NCI-H510A (cell line): ENCODE data around the gene ALDH5A1.

Experiments used
- DNase-seq: peaks from one replicate; lab custom pipeline; 2025; lab: John Stamatoyannopoulos, UW

The ALDH5A1 gene

DNA sequence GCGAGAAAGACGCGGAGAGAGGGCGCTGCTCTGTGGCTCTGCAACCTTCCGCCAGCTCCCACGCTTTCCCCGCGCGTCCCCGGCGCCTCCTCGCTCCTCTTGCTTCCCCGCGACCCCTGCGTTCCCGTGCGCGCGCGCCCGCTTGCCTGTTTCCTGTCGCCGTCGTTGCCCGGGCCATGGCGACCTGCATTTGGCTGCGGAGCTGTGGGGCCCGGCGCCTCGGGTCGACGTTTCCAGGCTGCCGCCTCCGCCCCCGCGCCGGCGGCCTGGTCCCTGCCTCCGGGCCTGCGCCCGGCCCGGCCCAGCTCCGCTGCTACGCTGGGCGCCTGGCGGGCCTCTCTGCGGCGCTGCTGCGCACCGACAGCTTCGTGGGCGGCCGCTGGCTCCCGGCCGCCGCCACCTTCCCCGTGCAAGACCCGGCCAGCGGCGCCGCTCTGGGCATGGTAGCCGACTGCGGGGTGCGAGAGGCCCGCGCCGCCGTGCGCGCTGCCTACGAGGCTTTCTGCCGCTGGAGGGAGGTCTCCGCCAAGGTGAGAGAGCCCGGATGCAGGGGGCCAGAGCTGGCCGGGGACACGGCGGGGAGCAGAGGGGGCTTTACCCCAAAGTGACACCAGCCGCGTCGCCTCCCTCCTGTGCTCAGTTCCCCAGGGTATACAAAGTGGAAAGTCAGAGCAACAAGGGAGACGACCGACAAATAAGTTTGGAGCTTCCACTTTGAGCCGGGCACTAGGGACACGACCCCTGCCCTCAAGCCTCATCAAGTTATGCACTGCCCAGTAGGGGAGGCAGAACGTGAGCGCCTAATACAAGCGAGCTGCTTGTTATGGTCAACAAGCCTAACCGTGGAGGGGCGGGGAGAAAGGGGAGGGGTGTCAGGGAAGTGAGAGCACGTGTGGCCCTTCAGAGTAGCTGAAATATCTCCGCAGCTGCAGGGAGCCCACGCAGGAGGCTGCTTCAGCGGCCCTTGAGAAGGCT, at the start of gene ALDH5A1:
Gene ALDH5A1 (plus strand): TSS at position 149 of the 975 bp plus-strand sequence. CDS start 28 bp downstream, at position 177.
- DNase-seq, result peak; percentile 64

DNA sequence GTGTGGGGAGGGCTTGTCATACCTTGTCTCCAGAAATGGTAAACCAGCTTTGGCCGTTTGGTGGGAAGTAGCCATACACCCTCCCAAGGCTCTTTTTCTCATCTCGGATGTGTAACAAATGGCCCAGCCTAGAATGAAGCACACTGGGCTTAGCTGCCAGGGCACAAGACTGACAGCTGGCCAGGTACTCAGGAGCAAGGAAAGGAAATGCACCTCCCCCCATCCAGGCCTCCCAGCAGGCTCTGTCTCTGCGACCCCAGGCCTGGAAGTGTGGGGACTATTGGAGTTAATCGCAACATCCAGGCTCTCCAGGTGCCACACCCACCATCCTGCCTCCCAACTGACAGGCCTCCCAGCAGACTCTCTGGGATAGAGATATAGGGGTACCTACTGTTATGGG, 49.1 kb upstream of the ALDH5A1 start:
- DNase-seq, result no peak

DNA sequence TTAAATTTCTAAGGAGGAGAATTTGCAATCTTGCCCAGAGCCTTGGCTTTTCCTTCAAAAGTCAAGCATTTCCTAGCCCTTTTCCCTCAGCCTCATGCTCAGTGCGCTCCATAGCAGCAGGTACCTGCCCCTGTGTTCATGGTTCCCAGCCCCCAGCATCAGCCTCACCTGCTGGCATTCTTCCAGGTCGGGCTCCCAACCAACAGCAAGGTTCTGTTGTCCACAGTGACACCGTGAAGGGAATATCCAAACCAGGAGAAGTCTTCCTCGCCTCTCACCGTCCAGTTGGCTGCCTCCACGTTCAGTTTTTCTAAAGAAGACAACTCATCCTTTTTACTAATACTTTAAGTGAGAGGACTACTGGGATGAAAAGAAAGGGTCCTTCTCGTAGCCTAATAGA, 48.1 kb upstream of the ALDH5A1 start:
- DNase-seq, result no peak

- no peak for DNase-seq
These were observed 46.4 kb upstream of the ALDH5A1 start for GRCh38 chr6:24448396-24448795.

GRCh38 chr6:24448828-24449525, 45.8 kb upstream of the ALDH5A1 start:
- DNase-seq, result no peak

DNA sequence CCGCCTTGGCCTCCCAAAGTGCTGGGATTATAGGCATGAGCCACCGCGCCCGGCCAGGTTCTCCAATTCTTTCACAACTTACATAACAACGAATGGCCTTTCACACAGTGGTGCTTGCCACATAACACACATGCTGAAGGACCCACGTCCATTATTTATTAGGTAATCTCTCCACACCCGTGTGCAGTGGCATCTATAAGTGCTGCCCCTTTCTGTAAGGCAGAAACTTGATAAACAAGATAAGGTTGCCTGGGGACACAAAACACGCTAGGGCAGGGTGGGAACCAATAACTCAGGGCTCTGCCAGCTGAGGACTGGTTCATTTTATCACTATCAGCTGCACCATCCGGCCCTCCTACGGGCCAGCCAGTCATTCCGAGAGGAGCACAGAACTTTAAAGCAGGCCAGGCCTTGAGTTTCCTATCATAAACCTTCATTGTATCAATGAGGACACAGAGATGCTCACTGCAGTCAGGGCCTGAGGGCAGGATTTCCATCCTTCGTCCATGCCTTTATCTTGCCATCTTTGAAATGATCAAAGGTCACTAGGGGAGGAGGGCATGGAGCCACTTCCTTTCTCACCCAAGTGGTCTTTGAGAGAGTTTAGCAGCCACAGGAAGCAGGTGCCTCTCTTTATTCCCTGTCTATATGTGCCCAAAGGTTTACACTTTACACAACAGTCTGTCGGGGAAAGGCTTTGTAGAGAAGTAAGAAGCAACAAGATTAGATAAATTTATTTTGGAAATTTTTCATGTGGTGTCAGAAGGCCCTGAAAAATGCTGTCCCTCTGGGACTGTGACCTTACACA, 43.0 kb upstream of the ALDH5A1 start:
- DNase-seq, result no peak

- DNase-seq, result no peak
These were observed 40.8 kb upstream of the ALDH5A1 start for GRCh38 chr6:24453921-24454320.

- DNase-seq, result no peak
These were observed 40.3 kb upstream of the ALDH5A1 start for GRCh38 chr6:24454452-24454851.

DNA sequence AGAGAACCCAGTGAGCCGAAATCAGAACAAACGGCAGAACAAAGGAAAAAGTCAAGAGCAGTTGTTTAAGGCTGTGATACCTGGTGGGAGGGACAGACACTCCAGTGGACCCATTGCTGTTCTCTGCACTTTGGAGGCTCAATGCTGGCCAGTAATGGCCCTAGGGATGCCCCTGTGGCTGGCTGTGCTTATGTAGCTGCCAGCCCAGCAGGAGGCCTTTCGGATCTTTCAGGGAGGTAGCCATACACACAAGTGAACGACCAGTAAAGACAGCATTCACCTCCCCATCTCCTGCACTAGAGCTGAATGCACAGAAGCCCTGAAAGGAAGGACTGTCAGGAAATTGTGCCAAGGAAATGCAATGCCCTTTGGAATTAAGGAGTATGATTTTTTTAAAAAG, 39.7 kb upstream of the ALDH5A1 start:
- DNase-seq, result no peak

- DNase-seq, result no peak
These were observed 36.6 kb upstream of the ALDH5A1 start for GRCh38 chr6:24458134-24458533.

GRCh38 chr6:24458941-24459340, 35.8 kb upstream of the ALDH5A1 start:
- no peak for DNase-seq

DNA sequence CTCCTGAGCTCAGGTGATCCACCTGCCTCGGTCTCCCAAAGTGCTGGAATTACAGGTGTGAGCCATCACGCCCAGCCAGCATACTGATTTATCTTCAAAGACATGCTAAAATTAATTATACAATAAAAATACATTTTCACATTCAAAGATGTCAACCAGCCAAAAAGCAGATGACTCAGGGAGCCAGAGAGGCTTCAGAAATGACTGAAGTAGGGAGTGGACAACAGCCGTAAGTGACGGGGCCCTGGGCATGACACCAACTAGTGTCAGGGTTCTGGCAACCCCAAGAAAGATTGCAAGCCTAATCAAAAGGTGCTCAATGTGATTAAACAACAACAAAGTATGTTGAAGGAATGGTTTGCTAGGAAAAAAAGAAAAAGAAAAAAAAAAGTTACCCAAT, 33.8 kb upstream of the ALDH5A1 start:
- DNase-seq, result no peak

DNA sequence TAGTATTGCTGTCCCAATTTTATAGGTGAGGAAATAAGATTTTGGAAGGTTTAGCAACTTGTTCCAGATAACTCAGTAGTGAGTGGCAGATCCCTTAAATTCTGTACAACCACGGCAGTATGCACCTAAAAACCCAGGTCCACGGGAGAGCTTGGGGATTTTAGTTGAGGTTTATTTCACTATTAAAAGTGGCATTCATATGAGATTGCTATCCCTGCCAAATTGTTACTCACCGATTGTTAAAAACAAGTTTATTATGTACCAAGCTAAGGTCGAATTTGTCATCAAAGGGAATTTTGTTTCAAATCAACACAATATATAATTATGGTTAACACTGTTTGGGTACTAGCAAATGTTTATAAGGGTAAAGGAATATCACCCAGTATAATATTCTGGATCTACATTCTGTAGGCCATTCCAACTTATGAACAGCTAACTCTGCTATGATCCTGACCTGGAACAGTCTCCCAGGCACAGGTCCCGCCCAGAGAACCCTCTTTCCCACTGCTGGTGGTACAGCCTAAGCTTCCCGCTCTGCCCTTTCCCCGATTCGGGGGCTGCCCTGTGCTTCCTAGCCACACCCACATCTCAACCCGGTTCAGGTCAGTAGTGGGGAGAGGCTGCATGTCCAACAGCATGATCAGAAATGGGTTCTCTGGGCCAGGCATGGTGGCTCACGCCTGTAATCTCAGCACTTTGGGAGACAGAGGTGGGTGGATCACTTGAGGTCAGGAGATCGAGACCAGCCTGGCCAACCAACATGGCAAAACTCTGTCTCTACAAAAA, 30.3 kb upstream of the ALDH5A1 start:
- no peak for DNase-seq

- DNase-seq, result no peak
These were observed 25.0 kb upstream of the ALDH5A1 start for GRCh38 chr6:24469811-24470210.

- no peak for DNase-seq
These were observed 22.6 kb upstream of the ALDH5A1 start for GRCh38 chr6:24472181-24472580.

GRCh38 chr6:24476631-24477030, 18.1 kb upstream of the ALDH5A1 start:
- no peak for DNase-seq

DNA sequence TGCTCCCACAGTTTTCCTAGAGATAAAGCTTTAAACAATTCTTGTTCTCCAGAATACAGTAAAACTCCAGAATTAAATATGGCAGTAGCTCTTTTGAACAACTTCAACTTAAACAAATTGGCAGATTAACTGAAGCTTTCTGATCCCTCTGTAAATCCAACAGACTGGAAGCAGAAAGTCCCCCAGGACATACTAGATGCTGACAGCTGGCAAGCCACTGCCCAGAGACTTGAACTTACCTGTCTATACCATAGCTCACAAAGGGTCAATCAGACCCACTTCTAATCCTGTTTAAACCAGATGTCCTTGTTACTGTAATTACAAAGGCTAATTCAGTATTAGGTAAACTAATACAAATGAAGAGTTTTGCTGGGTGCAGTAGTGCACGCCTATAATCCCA, 17.7 kb upstream of the ALDH5A1 start:
- DNase-seq, result no peak

GRCh38 chr6:24478903-24479302, 15.9 kb upstream of the ALDH5A1 start:
- DNase-seq, result no peak

GRCh38 chr6:24480705-24481104, 14.1 kb upstream of the ALDH5A1 start:
- DNase-seq, result no peak

DNA sequence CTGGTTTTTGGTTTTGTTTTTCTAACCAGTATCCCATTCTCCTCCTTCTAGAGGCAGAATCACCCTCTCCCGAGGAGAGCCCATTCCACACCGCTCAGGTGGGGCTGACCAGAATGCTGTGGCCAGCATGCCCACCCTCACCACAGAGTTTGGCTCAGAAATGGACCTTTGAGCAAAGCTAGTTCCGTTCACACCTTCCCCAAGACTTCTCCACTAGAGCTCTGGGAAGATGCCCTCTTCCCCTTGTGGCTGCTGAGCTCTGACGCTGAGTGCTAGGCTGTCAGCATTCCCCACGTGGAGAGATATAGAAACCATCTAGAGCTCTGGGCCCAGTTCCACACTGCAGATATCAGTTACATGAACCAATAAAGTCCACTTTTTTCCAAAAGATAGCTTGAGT, 13.3 kb upstream of the ALDH5A1 start:
- no peak for DNase-seq

GRCh38 chr6:24484657-24485323, 10.0 kb upstream of the ALDH5A1 start:
- no peak for DNase-seq
